ENCODE results near the gene BBS4. TPM values are rescaled to one million over a fixed set of nuclear protein-coding genes. Genes with fewer than 3 reads are reported as not detected.

The BBS4 gene
- total and polyA plus RNA-seq, 2 donors (not counting 1 experiment from before 2014, with no cell fraction given): 13.3 to 34.9 TPM

GRCh38 chr15:72732516-72732915 is 46.5 kb downstream of the BBS4 start:
- Histone ChIP-seq H3K4me1 (ENCODE audit: control insufficient read depth in 2 of 2, insufficient read depth in 2 of 2, low read length in 2 of 2) (no peaks in the 10 kb centered on the region), H3K27me3 (replicated peaks in 1 of 4; ENCODE audit: control extremely low read depth in 1 of 4, control insufficient read depth in 3 of 4, insufficient read depth in 4 of 4, low read length in 3 of 4) (no peaks in the 10 kb centered on the region), H4K20me1 (ENCODE audit: control insufficient read depth, insufficient read depth, low read length, poor library complexity, severe bottlenecking) (no peaks in the 10 kb centered on the region), H3K9ac (ENCODE audit: low read length) (no peak overlapping the region), H3K79me2 (ENCODE audit: control insufficient read depth, insufficient read depth, low read length) (no peaks in the 10 kb centered on the region), H3K9me3 (ENCODE audit: control extremely low read depth in 1 of 3, control insufficient read depth in 2 of 3, insufficient read depth in 1 of 3, low read length in 2 of 3) (no peaks in the 10 kb centered on the region), H2AFZ (ENCODE audit: insufficient read depth, low read depth, low read length, poor library complexity, severe bottlenecking) (no peak overlapping the region), H3K36me3 (replicated peaks in 1 of 2; ENCODE audit: control extremely low read depth in 1 of 2, control insufficient read depth in 1 of 2, extremely low read depth in 1 of 2, insufficient read depth in 2 of 2, low read length in 1 of 2) (peaks cover 15 to 37% of the 10 kb centered on the region in 2 experiments), H3K4me2 (replicated peaks; ENCODE audit: low read depth, low read length, poor library complexity, severe bottlenecking) (no peak overlapping the region), H3K27ac (ENCODE audit: low read length in 2 of 2) (no peak overlapping the region), H3K4me3 (ENCODE audit: control extremely low read depth in 1 of 5, extremely low read depth in 1 of 5, insufficient read depth in 1 of 5, low read depth in 2 of 5, low read length in 4 of 5) (no peak overlapping the region)
- DNase-seq: no peak
- WGBS (ENCODE audit: insufficient coverage): 95% methylated on average over 3 of the region's 4 CpGs
- no peak for TF ChIP-seq EZH2 (IDR thresholded peaks at IDR 0.05; ENCODE audit: borderline replicate concordance, insufficient read depth, low read depth, low read length, poor library complexity, severe bottlenecking)
- no peak for TF ChIP-seq CTCF (IDR thresholded peaks at IDR 0.05)
- Mint-ChIP-seq H3K27me3 (no peaks in the 10 kb centered on the region), H3K27ac (no peak overlapping the region), H3K4me3 (no peak overlapping the region), H3K4me1 (no peaks in the 10 kb centered on the region), H3K9me3 (ENCODE audit: insufficient read depth) (no peaks in the 10 kb centered on the region)
- ChIA-PET POLR2A (no interaction called here), CTCF (no interaction called here)
- intact Hi-C loops (cut with micrococcal nuclease): no loop called here
- no peak for ATAC-seq (ENCODE audit: low read depth)

- intact Hi-C loops (cut with micrococcal nuclease): no loop called here
- Histone ChIP-seq H3K27me3 (replicated peaks in 1 of 4; ENCODE audit: control extremely low read depth in 1 of 4, control insufficient read depth in 3 of 4, insufficient read depth in 4 of 4, low read length in 3 of 4) (no peaks in the 10 kb centered on the region), H3K27ac (ENCODE audit: low read length in 2 of 2) (no peak overlapping the region), H3K9ac (ENCODE audit: low read length) (no peak overlapping the region), H3K4me1 (ENCODE audit: control insufficient read depth in 2 of 2, insufficient read depth in 2 of 2, low read length in 2 of 2) (no peaks in the 10 kb centered on the region), H2AFZ (ENCODE audit: insufficient read depth, low read depth, low read length, poor library complexity, severe bottlenecking) (no peak overlapping the region), H3K4me3 (ENCODE audit: control extremely low read depth in 1 of 5, extremely low read depth in 1 of 5, insufficient read depth in 1 of 5, low read depth in 2 of 5, low read length in 4 of 5) (no peak overlapping the region), H3K4me2 (replicated peaks; ENCODE audit: low read depth, low read length, poor library complexity, severe bottlenecking) (no peak overlapping the region), H4K20me1 (ENCODE audit: control insufficient read depth, insufficient read depth, low read length, poor library complexity, severe bottlenecking) (no peaks in the 10 kb centered on the region), H3K36me3 (replicated peaks in 1 of 2; ENCODE audit: control extremely low read depth in 1 of 2, control insufficient read depth in 1 of 2, extremely low read depth in 1 of 2, insufficient read depth in 2 of 2, low read length in 1 of 2) (peaks cover 17 to 50% of the 10 kb centered on the region in 2 experiments), H3K79me2 (ENCODE audit: control insufficient read depth, insufficient read depth, low read length) (no peaks in the 10 kb centered on the region), H3K9me3 (ENCODE audit: control extremely low read depth in 1 of 3, control insufficient read depth in 2 of 3, insufficient read depth in 1 of 3, low read length in 2 of 3) (no peaks in the 10 kb centered on the region)
- POLR2A ChIA-PET: no interaction called here
- WGBS (ENCODE audit: insufficient coverage): 100% methylated on average over 2 of the region's 2 CpGs
- ATAC-seq (ENCODE audit: low read depth): no peak
- H3K27ac Mint-ChIP-seq: no peak overlapping the region
- CTCF ChIA-PET: interaction anchor here (0.9 kb wide), 1 partner anchor 11 kb away, joined by 4 read pairs; no protein-coding TSS in a partner anchor
- no peaks in the 10 kb centered on the region for H3K27me3 Mint-ChIP-seq
- no peak overlapping the region for H3K4me3 Mint-ChIP-seq
- DNase-seq: no peak
- no peaks in the 10 kb centered on the region for H3K9me3 Mint-ChIP-seq (ENCODE audit: insufficient read depth)
- H3K4me1 Mint-ChIP-seq: peaks cover 2% of the 10 kb centered on the region
- no peak for TF ChIP-seq EZH2 (IDR thresholded peaks at IDR 0.05; ENCODE audit: borderline replicate concordance, insufficient read depth, low read depth, low read length, poor library complexity, severe bottlenecking)
Observed at GRCh38 chr15:72733941-72734738, 48.1 kb downstream of the BBS4 start.
